GM23248 (cell line): ENCODE data around the gene CCR1.

Experiments
- EZH2 ChIP-seq: fragments of 200-600 bp; sonication (generic); IDR thresholded peaks from 2 replicates; pipeline ENCODE4 v1.6.1; 2018; ENCODE audit warnings: antibody characterized with exemption, mild to moderate bottlenecking; ENCODE audit not compliant: insufficient read depth, poor library complexity, severe bottlenecking
- EZH2phosphoT487 ChIP-seq: fragments of 200-600 bp; sonication (generic); IDR thresholded peaks from 2 replicates; pipeline ENCODE4 v1.6.1; 2018; ENCODE audit warnings: antibody characterized with exemption, moderate library complexity, mild to moderate bottlenecking, low read depth; ENCODE audit not compliant: insufficient read depth

GRCh38 chr3:46212101-46212500, 4.0 kb upstream of the CCR1 start:
- no peak for TF ChIP-seq EZH2
- TF ChIP-seq EZH2phosphoT487 = no peak
